Panc1 (cell line): ENCODE results near the gene ANGPTL4. TPM values are rescaled to one million over a fixed set of nuclear protein-coding genes. Genes with fewer than 3 reads are reported as not detected.

Experiments
- ATAC-seq: fragments of 200-7000 bp; cut with Tn5 transposase; 2 replicates; pipeline ENCODE4 v1.9.1; 2020; ENCODE audit warnings: mild to moderate bottlenecking, moderate library complexity
- BruUV-seq: library from RNA; stranded (reverse); fragments of 400-500 nt; replicated peaks from 2 replicates; lab custom pipeline; 2021; lab: Mats Ljungman, UMichigan
- CTCF ChIA-PET: fragments of 300-600 bp; sonication (Branson Sonifier 250); formaldehyde crosslinking; loops from one replicate; lab custom pipeline; 2022; ENCODE audit warnings: antibody characterized with exemption; lab: Charles Lee
- POLR2A ChIA-PET: fragments of 300-600 bp; sonication (Branson Sonifier 250); formaldehyde crosslinking; loops from one replicate; lab custom pipeline; 2022; ENCODE audit warnings: antibody characterized with exemption; lab: Charles Lee
- DNase-seq: peaks from one replicate; pipeline ENCODE4 v3.0.0-alpha.2; 2010; ENCODE audit warnings: low read depth, low spot score
- H3K27ac ChIP-seq: 2 replicates; pipeline ENCODE4 v1.5.1; 2011; ENCODE audit warnings: mild to moderate bottlenecking, low read length, inconsistent platforms
- H3K27me3 ChIP-seq: fragments of 200-500 bp; sonication (Bioruptor generic); 2 replicates; pipeline ENCODE4 v1.6.0; 2014; ENCODE audit warnings: low read length, inconsistent platforms; ENCODE audit not compliant: control insufficient read depth, insufficient read depth
- H3K36me3 ChIP-seq: fragments of 200-500 bp; sonication (Bioruptor generic); 2 replicates; pipeline ENCODE4 v1.5.1; 2014; ENCODE audit warnings: inconsistent platforms, mild to moderate bottlenecking, low read length, moderate library complexity; ENCODE audit not compliant: control insufficient read depth, insufficient read depth
- H3K4me1 ChIP-seq: 2 replicates; pipeline ENCODE4 v1.5.1; 2011; ENCODE audit warnings: inconsistent platforms, mild to moderate bottlenecking, low read length, moderate library complexity; ENCODE audit not compliant: control insufficient read depth, insufficient read depth
- H3K4me3 ChIP-seq, 2 experiments: 2 replicates each; pipeline ENCODE4 v1.5.1; 2011 to 2012; ENCODE audit warnings: low read depth in 2 of 2, low read length in 2 of 2, mild to moderate bottlenecking in 2 of 2, inconsistent platforms in 1 of 2, moderate library complexity in 1 of 2
- H3K9me3 ChIP-seq: fragments of 200-500 bp; sonication (Bioruptor generic); 2 replicates; pipeline ENCODE4 v1.5.1; 2014; ENCODE audit warnings: low read depth, mild to moderate bottlenecking, inconsistent platforms, low read length, moderate library complexity; ENCODE audit not compliant: control insufficient read depth, insufficient read depth
- POLR2AphosphoS5 ChIP-seq: IDR thresholded peaks from 2 replicates; pipeline ENCODE4 v1.6.1; 2012; ENCODE audit warnings: mild to moderate bottlenecking, low read depth, low read length, moderate library complexity
- SIN3A ChIP-seq: IDR thresholded peaks from 2 replicates; pipeline ENCODE4 v1.6.1; 2012; ENCODE audit warnings: low read depth, mild to moderate bottlenecking, low read length, moderate library complexity, borderline replicate concordance; ENCODE audit not compliant: insufficient read depth
- TCF7L2 ChIP-seq: IDR thresholded peaks from 2 replicates; pipeline ENCODE4 v1.6.1; 2011; ENCODE audit warnings: mild to moderate bottlenecking, low read depth, low read length, inconsistent platforms
- in situ Hi-C: cut with HindIII; loops from 2 replicates; pipeline ENCODE4 v1.10.0; 2016; ENCODE audit warnings: low sequenced_read_pairs, low pct_unique_long_range_greater_than_20kb
- intact Hi-C: fragments of 100-400 bp; cut with micrococcal nuclease; formaldehyde crosslinking; loops from one replicate; pipeline ENCODE4 v1.10.0; 2022; ENCODE audit not compliant: unreplicated experiment
- total RNA-seq: library from RNA; stranded (reverse); gene quantifications from one replicate; pipeline ENCODE4 v1.2.1, GENCODE V29; 2021; ENCODE audit not compliant: unreplicated experiment
- TF ChIP-seq, protein P1 (sequence below): fragments of 450-650 bp; IDR thresholded peaks from 2 replicates; pipeline ENCODE4 v1.5.1; 2017; ENCODE audit warnings: mild to moderate bottlenecking
- TF ChIP-seq, protein P2 (sequence below), 2 experiments: IDR thresholded peaks; 2 replicates each; pipeline ENCODE4 v1.6.1; 2011 to 2012; ENCODE audit warnings: low read depth in 2 of 2, control low read depth in 1 of 2, low read length in 1 of 2, mild to moderate bottlenecking in 1 of 2, moderate library complexity in 1 of 2; ENCODE audit not compliant: insufficient read depth in 1 of 2

Gene ANGPTL4
- total RNA-seq, 1 experiment from 2014 or later, result 46.6 TPM

DNA sequence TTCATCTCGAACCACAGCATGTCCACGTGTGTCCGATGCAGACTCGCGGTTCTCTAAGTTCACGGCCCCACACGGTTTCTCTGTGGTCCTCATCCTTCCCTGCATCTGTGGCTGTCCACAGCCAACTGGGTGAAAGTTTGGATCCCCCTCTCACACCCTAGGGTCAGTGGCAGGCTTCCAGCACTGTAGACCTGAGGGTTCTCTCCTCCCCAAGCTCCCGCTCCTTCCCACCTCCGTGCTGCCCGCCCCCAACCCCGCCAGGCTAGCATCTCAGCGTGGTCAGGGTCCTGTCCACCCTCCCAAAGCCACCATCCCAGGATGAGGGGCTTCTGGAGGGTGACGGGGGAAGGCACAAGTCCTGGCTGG lies 3.0 kb downstream of the ANGPTL4 start:
- Histone ChIP-seq H3K4me3 (peak overlapping the region in 1 of 2 experiments; percentile 39; a peak in 2 of 4 replicates), H3K4me1 (peaks cover 25% of the 10 kb centered on the region), H3K9me3 (no peaks in the 10 kb centered on the region), H3K27ac (peak overlapping the region; percentile 79), H3K36me3 (no peaks in the 10 kb centered on the region; the same call in 1 of the 2 replicates), H3K27me3 (no peaks in the 10 kb centered on the region)
- DNase-seq (no peak), ATAC-seq (no peak)
- no TSS peak for BruUV-seq
- ChIA-PET POLR2A (no interaction called here), CTCF (no interaction called here)
- in situ Hi-C loops (no loop called here), intact Hi-C loops (no loop called here)
- TF ChIP-seq, protein P1, sequence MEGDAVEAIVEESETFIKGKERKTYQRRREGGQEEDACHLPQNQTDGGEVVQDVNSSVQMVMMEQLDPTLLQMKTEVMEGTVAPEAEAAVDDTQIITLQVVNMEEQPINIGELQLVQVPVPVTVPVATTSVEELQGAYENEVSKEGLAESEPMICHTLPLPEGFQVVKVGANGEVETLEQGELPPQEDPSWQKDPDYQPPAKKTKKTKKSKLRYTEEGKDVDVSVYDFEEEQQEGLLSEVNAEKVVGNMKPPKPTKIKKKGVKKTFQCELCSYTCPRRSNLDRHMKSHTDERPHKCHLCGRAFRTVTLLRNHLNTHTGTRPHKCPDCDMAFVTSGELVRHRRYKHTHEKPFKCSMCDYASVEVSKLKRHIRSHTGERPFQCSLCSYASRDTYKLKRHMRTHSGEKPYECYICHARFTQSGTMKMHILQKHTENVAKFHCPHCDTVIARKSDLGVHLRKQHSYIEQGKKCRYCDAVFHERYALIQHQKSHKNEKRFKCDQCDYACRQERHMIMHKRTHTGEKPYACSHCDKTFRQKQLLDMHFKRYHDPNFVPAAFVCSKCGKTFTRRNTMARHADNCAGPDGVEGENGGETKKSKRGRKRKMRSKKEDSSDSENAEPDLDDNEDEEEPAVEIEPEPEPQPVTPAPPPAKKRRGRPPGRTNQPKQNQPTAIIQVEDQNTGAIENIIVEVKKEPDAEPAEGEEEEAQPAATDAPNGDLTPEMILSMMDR, result no peak
- TF ChIP-seq POLR2AphosphoS5, result no peak
- no peak for TF ChIP-seq SIN3A
- TF ChIP-seq TCF7L2, result no peak
- TF ChIP-seq, protein P2, sequence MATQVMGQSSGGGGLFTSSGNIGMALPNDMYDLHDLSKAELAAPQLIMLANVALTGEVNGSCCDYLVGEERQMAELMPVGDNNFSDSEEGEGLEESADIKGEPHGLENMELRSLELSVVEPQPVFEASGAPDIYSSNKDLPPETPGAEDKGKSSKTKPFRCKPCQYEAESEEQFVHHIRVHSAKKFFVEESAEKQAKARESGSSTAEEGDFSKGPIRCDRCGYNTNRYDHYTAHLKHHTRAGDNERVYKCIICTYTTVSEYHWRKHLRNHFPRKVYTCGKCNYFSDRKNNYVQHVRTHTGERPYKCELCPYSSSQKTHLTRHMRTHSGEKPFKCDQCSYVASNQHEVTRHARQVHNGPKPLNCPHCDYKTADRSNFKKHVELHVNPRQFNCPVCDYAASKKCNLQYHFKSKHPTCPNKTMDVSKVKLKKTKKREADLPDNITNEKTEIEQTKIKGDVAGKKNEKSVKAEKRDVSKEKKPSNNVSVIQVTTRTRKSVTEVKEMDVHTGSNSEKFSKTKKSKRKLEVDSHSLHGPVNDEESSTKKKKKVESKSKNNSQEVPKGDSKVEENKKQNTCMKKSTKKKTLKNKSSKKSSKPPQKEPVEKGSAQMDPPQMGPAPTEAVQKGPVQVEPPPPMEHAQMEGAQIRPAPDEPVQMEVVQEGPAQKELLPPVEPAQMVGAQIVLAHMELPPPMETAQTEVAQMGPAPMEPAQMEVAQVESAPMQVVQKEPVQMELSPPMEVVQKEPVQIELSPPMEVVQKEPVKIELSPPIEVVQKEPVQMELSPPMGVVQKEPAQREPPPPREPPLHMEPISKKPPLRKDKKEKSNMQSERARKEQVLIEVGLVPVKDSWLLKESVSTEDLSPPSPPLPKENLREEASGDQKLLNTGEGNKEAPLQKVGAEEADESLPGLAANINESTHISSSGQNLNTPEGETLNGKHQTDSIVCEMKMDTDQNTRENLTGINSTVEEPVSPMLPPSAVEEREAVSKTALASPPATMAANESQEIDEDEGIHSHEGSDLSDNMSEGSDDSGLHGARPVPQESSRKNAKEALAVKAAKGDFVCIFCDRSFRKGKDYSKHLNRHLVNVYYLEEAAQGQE (IDR thresholded peaks at IDR 0.05; ENCODE audit: insufficient read depth in 1 of 2, low read depth in 2 of 2, low read length in 1 of 2), result no peak

DNA sequence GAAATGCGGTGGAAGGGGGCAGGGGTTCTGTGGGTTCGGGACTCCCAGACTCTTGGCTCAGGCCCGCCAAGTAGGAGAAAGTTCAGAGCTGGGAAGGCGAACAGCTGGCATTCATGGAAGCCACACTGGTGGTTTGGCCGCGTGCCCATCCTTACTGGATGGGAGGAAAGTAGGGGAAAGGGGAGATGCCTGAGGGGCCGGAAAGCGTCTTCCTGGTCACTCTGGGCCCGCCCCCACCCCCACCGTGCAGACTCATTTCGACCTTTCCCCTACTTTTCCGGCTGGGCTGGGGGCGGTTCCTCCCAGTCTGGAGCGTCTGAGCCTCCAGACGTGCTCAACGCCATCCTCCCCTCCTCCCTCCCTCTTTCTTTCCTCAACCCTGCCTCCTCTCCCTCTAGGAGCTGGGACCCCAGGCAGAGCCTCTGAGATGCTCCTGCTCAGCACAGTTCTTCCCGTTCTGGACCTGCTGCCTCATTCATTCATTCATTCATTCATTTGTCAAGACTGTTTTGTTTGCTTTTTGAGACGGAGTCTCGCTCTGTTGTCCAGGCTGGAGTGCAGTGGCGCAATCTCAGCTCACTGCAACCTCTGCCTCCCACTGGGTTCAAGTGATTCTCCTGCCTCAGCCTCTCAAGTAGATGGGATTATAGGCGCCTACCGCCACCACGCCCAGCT lies 3.5 kb downstream of the ANGPTL4 start:
- intact Hi-C loops, result no loop called here
- TF ChIP-seq SIN3A (no peak), TCF7L2 (no peak), POLR2AphosphoS5 (peak; percentile 66; the same call in 1 of the 2 replicates)
- TF ChIP-seq, protein P2 (IDR thresholded peaks at IDR 0.05; ENCODE audit: insufficient read depth in 1 of 2, low read depth in 2 of 2, low read length in 1 of 2), result no peak
- TF ChIP-seq, protein P1, result no peak
- BruUV-seq, result no TSS peak
- DNase-seq (no peak), ATAC-seq (peak; percentile 17)
- Histone ChIP-seq H3K36me3 (no peaks in the 10 kb centered on the region; the same call in none of the 2 replicates), H3K4me1 (peaks cover 21% of the 10 kb centered on the region), H3K4me3 (peak overlapping the region in 1 of 2 experiments; percentile 39; a peak in 2 of 4 replicates), H3K27ac (peak overlapping the region; percentile 79), H3K9me3 (no peaks in the 10 kb centered on the region), H3K27me3 (no peaks in the 10 kb centered on the region)
- in situ Hi-C loops, result no loop called here
- CTCF ChIA-PET, result no interaction called here
- POLR2A ChIA-PET, result no interaction called here
